SIG-M5 (cell line): ENCODE results near the gene DNAJC27.
"Not testable (repeated sequence)": the region's sequence is repeated elsewhere in the genome, so short reads cannot be mapped to it uniquely, and the experiment has no call there.

Source experiments
- DNase-seq: peaks from one replicate; lab custom pipeline; 2025; lab: John Stamatoyannopoulos, UW

The DNAJC27 gene

GRCh38 chr2:24971536-24972314 is at the start of gene DNAJC27:
Gene DNAJC27 (minus strand): TSS chr2:24971955. CDS start chr2:24971904, 51 bp downstream.
- DNase-seq: peak; percentile 82

GRCh38 chr2:25018681-25019080 is 46.9 kb upstream of the DNAJC27 start:
- no peak for DNase-seq

GRCh38 chr2:25014631-25015030 is 42.9 kb upstream of the DNAJC27 start:
- no peak for DNase-seq

- DNase-seq: not testable (repeated sequence)
Measured at GRCh38 chr2:25011342-25011741, 39.6 kb upstream of the DNAJC27 start.

GRCh38 chr2:25009954-25010353 is 38.2 kb upstream of the DNAJC27 start:
- DNase-seq: no peak

- no peak for DNase-seq
Measured at GRCh38 chr2:25002066-25002465, 30.3 kb upstream of the DNAJC27 start.

- DNase-seq: no peak
Measured at GRCh38 chr2:25001325-25001637, 29.5 kb upstream of the DNAJC27 start.

- DNase-seq: no peak
Measured at GRCh38 chr2:25000503-25001324, 29.0 kb upstream of the DNAJC27 start.

GRCh38 chr2:25000036-25000435 is 28.3 kb upstream of the DNAJC27 start:
- no peak for DNase-seq

GRCh38 chr2:24999097-24999496 is 27.3 kb upstream of the DNAJC27 start:
- not testable (repeated sequence) for DNase-seq

- DNase-seq: no peak
Measured at GRCh38 chr2:24994146-24994724, 22.5 kb upstream of the DNAJC27 start.

GRCh38 chr2:24993406-24994145 is 21.8 kb upstream of the DNAJC27 start:
- DNase-seq: no peak

- DNase-seq: no peak
Measured at GRCh38 chr2:24986372-24986771, 14.6 kb upstream of the DNAJC27 start.

- DNase-seq: no peak
Measured at GRCh38 chr2:24985511-24985910, 13.8 kb upstream of the DNAJC27 start.

GRCh38 chr2:24984912-24985311 is 13.2 kb upstream of the DNAJC27 start:
- no peak for DNase-seq

GRCh38 chr2:24981411-24982136 is 9.8 kb upstream of the DNAJC27 start:
- no peak for DNase-seq

- DNase-seq: no peak
Measured at GRCh38 chr2:24978661-24979060, 6.9 kb upstream of the DNAJC27 start.

GRCh38 chr2:24977631-24978030 is 5.9 kb upstream of the DNAJC27 start:
- DNase-seq: no peak

- no peak for DNase-seq
Measured at GRCh38 chr2:24973812-24974211, 2.1 kb upstream of the DNAJC27 start.

GRCh38 chr2:24972315-24972961 is 683 bp upstream of the DNAJC27 start:
- DNase-seq: no peak

- DNase-seq: no peak
Measured at GRCh38 chr2:24971286-24971535, 544 bp downstream of the DNAJC27 start.
